SK-N-MC (cell line): ENCODE measurements around the gene RGPD8.
"Not testable (repeated sequence)": the region's sequence is repeated elsewhere in the genome, so short reads cannot be mapped to it uniquely, and the experiment has no call there.

ENCODE experiments used
- DNase-seq: peaks from one replicate; pipeline ENCODE4 v3.0.0-alpha.2; 2011; ENCODE audit warnings: low read depth, low spot score
- H3K27ac ChIP-seq: fragments of 200-600 bp; sonication (generic); 2 replicates; pipeline ENCODE4 v1.5.1; 2016; ENCODE audit warnings: mixed run types
- H3K36me3 ChIP-seq: fragments of 200-600 bp; sonication (generic); 2 replicates; pipeline ENCODE4 v1.6.1; 2017; ENCODE audit warnings: antibody characterized with exemption, low read length, mixed read lengths; ENCODE audit not compliant: insufficient read depth
- H3K4me3 ChIP-seq: fragments of 200-600 bp; sonication (generic); 2 replicates; pipeline ENCODE4 v1.5.1; 2016
- H3K9ac ChIP-seq: fragments of 200-600 bp; sonication (generic); 2 replicates; pipeline ENCODE4 v1.8.0; 2017; ENCODE audit warnings: mixed run types, mixed read lengths; ENCODE audit not compliant: insufficient read length
- H3K9me3 ChIP-seq: fragments of 200-600 bp; sonication (generic); 2 replicates; pipeline ENCODE4 v1.6.1; 2017; ENCODE audit warnings: low read depth, mild to moderate bottlenecking, antibody characterized with exemption, low read length, moderate library complexity, mixed read lengths
- EZH2 ChIP-seq: fragments of 200-600 bp; sonication (generic); IDR thresholded peaks from one replicate; pipeline ENCODE4 v1.6.1; 2017; ENCODE audit warnings: antibody characterized with exemption
- FOXP2 ChIP-seq: optimal IDR thresholded peaks from 2 replicates; pipeline ENCODE3; 2011; ENCODE audit warnings: mild to moderate bottlenecking, moderate library complexity; ENCODE audit not compliant: insufficient read depth; ENCODE audit errors: extremely low read length, control extremely low read depth
- POLR2AphosphoS5 ChIP-seq: IDR thresholded peaks from 2 replicates; pipeline ENCODE4 v1.6.1; 2012; ENCODE audit warnings: mild to moderate bottlenecking, low read depth, low read length, borderline replicate concordance

The RGPD8 gene

DNA sequence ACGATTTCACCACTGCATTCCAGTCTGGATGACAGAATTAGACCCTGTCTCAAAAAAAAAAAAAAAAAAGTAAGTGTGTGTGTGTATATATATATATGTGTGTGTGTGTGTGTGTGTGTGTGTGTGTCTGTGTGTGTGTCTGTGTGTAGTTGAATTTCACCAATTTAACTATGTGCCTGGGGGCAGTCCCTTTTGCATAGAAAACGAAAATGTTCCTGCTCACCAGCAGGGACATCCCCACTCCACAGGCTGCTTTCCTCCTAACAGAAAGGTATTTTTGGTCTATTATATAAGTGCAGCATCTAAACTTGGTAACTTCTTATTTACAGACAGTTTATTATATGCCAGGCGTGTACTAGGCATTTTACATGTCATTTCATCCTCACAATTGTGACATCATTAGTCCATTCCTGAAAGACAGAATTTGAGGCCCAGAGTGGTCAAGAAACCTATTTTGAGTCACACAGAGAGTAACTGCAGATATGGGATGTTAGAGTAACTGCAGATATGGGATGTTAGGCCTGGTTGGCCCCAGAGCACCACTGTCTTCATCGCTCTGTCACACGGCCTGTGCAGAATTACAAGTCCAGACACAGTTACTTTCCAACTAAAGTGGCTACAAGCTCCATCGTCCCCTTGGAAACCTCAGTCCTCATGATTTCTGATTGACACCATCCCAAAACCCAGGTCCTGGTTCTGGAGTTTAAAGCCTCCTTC is 39.3 kb upstream of the RGPD8 start:
- no peak overlapping the region for H3K9ac ChIP-seq
- no peak for TF ChIP-seq EZH2
- TF ChIP-seq FOXP2: no peak
- TF ChIP-seq POLR2AphosphoS5: no peak
- H3K36me3 ChIP-seq: no peaks in the 10 kb centered on the region
- no peak overlapping the region for H3K4me3 ChIP-seq
- H3K27ac ChIP-seq: no peak overlapping the region
- no peaks in the 10 kb centered on the region for H3K9me3 ChIP-seq
- no peak for DNase-seq

DNA sequence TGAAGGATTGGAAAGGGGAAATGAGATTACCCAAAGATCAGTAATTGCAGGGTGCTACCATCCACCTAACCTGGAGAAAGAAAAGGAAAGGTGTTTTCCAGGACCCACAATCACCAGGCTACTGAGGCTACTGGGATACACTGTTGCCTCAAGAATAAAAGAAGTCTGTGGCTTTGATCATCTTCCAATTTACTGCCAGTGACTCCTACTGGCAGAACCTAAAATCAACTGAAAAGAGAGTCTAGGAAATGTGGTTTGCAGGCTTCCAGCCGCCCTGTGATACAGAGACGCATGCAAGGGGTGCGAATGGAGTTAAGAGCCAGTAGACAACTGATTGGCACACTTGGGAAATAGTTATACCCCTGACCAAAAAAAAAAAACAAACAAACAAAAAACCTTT is 31.9 kb upstream of the RGPD8 start:
- TF ChIP-seq POLR2AphosphoS5: no peak
- no peak for TF ChIP-seq EZH2
- no peak for TF ChIP-seq FOXP2
- DNase-seq: no peak

DNA sequence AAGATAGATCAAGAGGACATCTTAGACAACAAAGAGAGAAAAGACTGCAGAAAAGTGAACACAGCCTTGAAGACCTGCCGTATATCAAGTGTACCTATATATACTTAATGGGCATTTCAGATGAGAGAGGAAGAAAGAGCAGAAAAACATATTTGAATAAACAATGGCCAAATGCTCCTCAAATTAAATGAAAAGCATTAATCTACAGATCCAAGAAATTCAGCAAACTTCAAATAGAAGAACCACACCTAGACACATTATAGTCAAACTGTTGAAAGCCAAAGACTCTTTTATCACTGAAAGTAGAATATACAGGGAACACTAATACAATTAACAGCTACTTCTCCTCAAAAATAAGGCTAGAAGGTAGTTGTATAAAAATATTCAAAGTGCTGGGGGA is 29.8 kb upstream of the RGPD8 start:
- DNase-seq: no peak
- no peak for TF ChIP-seq FOXP2
- TF ChIP-seq EZH2: no peak
- no peaks in the 10 kb centered on the region for H3K36me3 ChIP-seq
- H3K9ac ChIP-seq: no peak overlapping the region
- no peaks in the 10 kb centered on the region for H3K9me3 ChIP-seq
- H3K27ac ChIP-seq: no peak overlapping the region
- no peak overlapping the region for H3K4me3 ChIP-seq

More for the DNA sequence above, 31.9 kb upstream of the RGPD8 start:
- H3K4me3 ChIP-seq: no peak overlapping the region
- no peak overlapping the region for H3K9ac ChIP-seq
- no peaks in the 10 kb centered on the region for H3K9me3 ChIP-seq
- H3K27ac ChIP-seq: no peak overlapping the region
- no peaks in the 10 kb centered on the region for H3K36me3 ChIP-seq

DNA sequence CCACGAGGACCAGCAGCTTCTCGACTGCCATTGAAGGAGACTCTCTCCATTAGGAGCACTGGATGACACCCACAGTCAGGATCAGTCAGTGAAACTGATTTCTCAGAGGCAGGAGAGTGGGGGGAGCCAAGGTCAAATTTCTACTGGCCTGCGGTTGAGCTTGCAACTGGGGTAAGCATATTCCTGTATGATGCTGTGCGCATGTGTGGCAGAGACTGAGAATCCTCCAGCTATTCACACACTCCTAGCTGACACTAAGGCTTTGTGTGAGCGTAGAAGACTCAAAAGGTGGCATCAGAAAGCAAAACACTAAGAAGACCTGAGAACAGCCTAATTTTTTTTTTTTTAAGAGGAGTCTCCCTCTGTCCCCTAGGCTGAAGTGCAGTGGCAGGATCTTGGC is 28.7 kb upstream of the RGPD8 start:
- TF ChIP-seq EZH2 (no peak), POLR2AphosphoS5 (no peak), FOXP2 (no peak)
- H3K4me3 ChIP-seq: no peak overlapping the region

DNA sequence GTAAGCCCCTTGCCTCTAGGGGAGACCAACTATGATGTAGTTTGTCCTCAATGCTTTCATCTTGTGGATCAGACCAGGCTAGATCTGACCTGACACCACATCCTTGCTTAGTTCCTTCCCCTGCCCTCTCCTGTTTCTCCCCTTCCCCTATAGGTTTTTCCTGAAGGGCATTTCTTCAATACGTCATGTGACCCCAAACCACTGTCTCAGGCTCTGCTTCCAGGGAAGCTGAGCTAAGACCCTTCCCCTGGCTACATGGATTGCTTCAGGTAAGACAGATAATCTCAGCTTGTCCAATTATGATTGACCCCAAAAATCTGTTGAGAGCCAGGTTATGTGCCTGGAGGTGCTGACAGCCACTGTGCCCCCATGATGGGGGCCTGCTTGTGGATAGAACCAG is 25.9 kb upstream of the RGPD8 start:
- TF ChIP-seq EZH2 (no peak), POLR2AphosphoS5 (no peak)
- no peak for DNase-seq
- Histone ChIP-seq H3K4me3 (no peak overlapping the region), H3K27ac (no peak overlapping the region), H3K9ac (no peak overlapping the region), H3K36me3 (no peaks in the 10 kb centered on the region), H3K9me3 (no peaks in the 10 kb centered on the region)

More for the DNA sequence above, 28.7 kb upstream of the RGPD8 start:
- no peak overlapping the region for H3K9ac ChIP-seq
- no peaks in the 10 kb centered on the region for H3K36me3 ChIP-seq
- no peaks in the 10 kb centered on the region for H3K9me3 ChIP-seq
- no peak for DNase-seq
- H3K27ac ChIP-seq: no peak overlapping the region

DNA sequence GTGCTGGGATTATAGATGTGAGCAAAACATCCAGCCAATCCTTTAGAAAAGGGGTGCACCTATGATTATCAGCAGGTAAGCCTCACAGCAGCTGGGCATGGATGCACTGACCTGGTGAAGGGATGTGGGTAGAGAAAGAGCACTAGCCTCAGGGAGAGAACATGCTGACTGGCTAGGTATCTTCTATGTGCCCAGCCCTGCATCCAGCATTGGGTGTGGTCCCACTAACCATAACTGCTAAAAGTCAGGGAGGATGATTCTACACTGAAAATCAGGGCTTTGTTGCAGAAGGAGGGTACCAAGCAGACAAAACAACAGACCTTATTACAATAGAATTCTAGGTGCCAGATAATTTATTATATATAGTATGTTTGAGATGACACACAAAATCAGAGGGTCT is 21.1 kb upstream of the RGPD8 start:
- no peak overlapping the region for H3K4me3 ChIP-seq
- DNase-seq: no peak
- H3K36me3 ChIP-seq: no peaks in the 10 kb centered on the region
- no peak for TF ChIP-seq FOXP2
- no peak for TF ChIP-seq EZH2
- no peaks in the 10 kb centered on the region for H3K9me3 ChIP-seq
- no peak overlapping the region for H3K27ac ChIP-seq
- H3K9ac ChIP-seq: no peak overlapping the region

DNA sequence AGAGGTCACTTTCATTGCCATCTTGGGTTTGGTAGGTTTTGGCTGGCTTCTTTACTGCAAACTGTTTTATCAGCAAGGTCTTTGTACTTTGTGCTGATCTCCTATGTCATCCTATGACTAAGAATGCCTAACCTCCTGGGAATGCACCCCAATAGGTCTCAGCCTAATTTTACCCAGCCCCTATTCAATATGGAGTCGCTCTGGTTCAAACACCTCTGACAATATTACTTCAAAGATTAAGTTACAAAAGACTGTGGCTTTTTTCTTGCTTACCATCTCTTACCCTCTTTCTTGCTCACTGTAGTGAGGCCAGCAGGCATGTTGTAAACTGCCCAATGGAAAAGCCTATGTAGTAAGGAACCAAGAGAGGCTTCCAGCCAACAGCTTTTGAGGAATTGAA is 17.9 kb upstream of the RGPD8 start:
- no peaks in the 10 kb centered on the region for H3K9me3 ChIP-seq
- TF ChIP-seq EZH2 (no peak), POLR2AphosphoS5 (no peak), FOXP2 (no peak)
- DNase-seq: no peak
- no peak overlapping the region for H3K9ac ChIP-seq
- no peak overlapping the region for H3K27ac ChIP-seq
- no peaks in the 10 kb centered on the region for H3K36me3 ChIP-seq
- H3K4me3 ChIP-seq: no peak overlapping the region

DNA sequence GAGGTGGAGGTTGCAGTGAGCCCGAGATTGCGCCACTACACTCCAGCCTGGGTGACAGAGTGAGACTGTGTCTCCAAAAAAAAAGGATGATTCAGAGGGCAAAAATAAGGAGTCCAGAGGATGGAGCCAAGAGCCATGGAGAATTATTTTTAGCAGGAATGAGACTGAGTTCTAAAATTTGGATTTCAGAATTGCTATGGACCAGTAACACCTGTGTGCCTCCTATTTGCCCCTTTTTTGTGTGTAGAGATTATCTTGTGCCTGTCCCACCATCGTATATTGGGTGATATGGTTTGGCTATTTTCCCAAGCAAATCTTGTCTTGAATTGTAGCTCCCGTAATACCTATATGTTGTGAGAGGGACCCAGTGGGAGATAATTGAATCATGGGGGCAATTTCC is 16.4 kb upstream of the RGPD8 start:
- no peak for DNase-seq
- Histone ChIP-seq H3K27ac (no peak overlapping the region), H3K9ac (no peak overlapping the region), H3K9me3 (no peaks in the 10 kb centered on the region), H3K4me3 (no peak overlapping the region), H3K36me3 (no peaks in the 10 kb centered on the region)
- TF ChIP-seq FOXP2 (no peak), EZH2 (no peak), POLR2AphosphoS5 (no peak)

DNA sequence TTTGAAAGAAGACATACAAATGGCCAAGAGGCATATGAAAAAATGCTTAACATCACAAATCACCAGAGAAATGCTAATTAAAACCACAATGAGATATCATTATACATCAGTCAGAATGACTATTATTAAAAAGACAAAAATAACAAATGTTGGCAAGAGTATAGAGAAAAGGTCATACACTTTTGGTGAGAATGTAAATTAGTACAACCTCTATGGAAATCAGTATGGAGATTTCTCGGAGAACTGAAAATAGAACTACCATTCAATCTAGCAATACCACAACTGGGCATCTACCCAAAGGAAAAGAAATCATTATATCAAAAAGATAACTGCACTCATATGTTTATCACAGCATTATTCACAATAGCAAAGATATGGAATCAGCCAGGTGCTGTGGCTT is 10.8 kb upstream of the RGPD8 start:
- H3K4me3 ChIP-seq, DNase-seq, H3K9ac ChIP-seq, H3K36me3 ChIP-seq, H3K27ac ChIP-seq, H3K9me3 ChIP-seq: not testable (repeated sequence)

DNA sequence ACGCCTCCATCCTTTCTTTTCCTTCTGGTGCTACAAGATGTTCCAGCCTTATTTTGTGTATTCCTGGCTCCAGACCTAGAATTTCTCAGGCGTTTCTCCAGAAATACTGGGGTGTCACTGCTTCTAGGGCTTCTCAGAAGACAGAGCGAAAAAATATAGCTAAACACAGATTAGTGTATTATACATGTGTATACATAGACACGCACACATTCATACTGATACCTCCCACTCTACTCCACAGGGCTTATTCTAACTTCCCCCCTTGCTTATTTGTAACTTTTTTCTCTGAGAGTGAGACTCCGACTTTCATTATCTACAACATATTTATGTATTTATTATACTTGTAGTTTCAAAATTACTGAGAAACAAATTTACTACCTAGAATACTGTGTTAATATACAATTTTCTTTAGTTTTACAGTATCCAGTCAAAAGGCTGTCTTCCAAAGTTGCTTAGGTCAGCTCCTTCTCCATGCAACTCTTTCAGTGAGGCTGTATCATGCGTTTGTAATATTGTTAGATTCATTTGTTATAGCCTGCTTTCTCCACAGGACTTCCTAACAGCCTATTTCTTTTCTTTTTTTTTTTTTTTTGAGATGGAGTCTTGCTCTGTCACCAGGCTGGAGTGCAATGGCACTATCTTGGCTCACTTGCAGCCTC is 5.3 kb upstream of the RGPD8 start:
- H3K36me3 ChIP-seq, H3K9me3 ChIP-seq, H3K27ac ChIP-seq, DNase-seq, H3K4me3 ChIP-seq, H3K9ac ChIP-seq: not testable (repeated sequence)

DNA sequence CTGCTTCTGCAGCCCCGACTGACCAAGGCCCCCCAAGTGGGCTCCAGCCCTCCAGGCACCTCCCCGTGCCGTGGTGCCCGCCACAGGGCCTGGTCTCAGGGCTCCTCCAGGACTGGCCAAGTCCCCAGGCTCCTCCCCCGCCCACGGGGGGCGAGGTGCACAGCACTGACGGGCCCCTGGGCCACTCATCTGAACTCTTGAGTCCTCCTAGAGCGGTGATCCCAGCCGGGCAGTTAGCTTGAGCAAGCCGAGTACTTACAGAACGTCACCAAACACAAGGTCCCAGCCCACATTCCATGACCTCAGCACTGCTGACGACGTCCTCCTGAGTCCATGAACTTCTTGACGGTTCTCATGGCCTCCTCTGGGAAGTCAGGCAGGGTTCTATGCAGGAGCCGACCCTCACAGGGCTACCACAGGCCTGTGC is 4.0 kb upstream of the RGPD8 start:
- not testable (repeated sequence) for DNase-seq, H3K27ac ChIP-seq, H3K36me3 ChIP-seq, H3K9me3 ChIP-seq, H3K9ac ChIP-seq, H3K4me3 ChIP-seq

DNA sequence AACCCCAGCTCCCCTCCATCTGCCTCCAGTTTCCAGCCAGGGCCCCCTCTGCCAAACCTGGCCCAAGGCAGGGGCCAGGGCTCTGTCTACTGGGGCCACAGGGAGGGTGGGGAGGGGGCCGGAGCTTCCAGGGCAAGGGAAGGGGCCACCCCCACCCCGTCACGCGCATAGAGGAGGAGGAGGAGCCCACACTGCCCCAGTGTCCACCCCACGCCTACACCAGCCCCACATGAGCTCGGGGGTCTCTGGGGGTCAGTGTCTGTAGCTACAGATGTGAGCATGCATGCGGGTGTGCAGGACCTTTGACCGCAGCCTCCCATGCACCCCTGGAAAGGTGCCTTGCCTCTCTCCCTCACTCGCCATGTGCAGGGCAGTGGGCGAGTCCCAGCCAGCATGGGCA is 3.5 kb upstream of the RGPD8 start:
- not testable (repeated sequence) for H3K9me3 ChIP-seq, DNase-seq, H3K36me3 ChIP-seq, H3K4me3 ChIP-seq, H3K9ac ChIP-seq, H3K27ac ChIP-seq
